HFF-Myc (cell line): Measurements from ENCODE around the gene VAC14.

Experiments used
- DNase-seq: peaks from one replicate; pipeline ENCODE4 v3.0.0-alpha.2; 2011; ENCODE audit warnings: low read depth; ENCODE audit errors: extremely low read depth
- H3K4me3 ChIP-seq: replicated peaks from 2 replicates; pipeline ENCODE4 v1.5.1; 2011; ENCODE audit warnings: low read depth, mild to moderate bottlenecking, control low read depth, low read length
- CTCF ChIP-seq: IDR thresholded peaks from 2 replicates; pipeline ENCODE4 v1.5.1; 2012; ENCODE audit warnings: mild to moderate bottlenecking, low read depth, low read length, control low read depth; ENCODE audit errors: missing control alignments

The VAC14 gene

GRCh38 chr16:70720425-70721201 lies 80.3 kb downstream of the VAC14 start:
- DNase-seq = no peak

GRCh38 chr16:70717065-70717464 lies 83.9 kb downstream of the VAC14 start:
- no peak for DNase-seq
- no peak overlapping the region for H3K4me3 ChIP-seq
- TF ChIP-seq CTCF = no peak

More at GRCh38 chr16:70720425-70721201, 80.3 kb downstream of the VAC14 start:
- no peak overlapping the region for H3K4me3 ChIP-seq
- no peak for TF ChIP-seq CTCF

- TF ChIP-seq CTCF = no peak
- H3K4me3 ChIP-seq = no peak overlapping the region; the same call in 1 of the 2 replicates
- DNase-seq = peak; percentile 61
Observed at GRCh38 chr16:70715860-70716357, 85.0 kb downstream of the VAC14 start.

- peak; percentile 90 for DNase-seq
- TF ChIP-seq CTCF = no peak
- H3K4me3 ChIP-seq = peak overlapping the region; percentile 18
Observed at GRCh38 chr16:70715055-70715858, 85.7 kb downstream of the VAC14 start.

GRCh38 chr16:70714581-70715054 lies 86.3 kb downstream of the VAC14 start:
- H3K4me3 ChIP-seq = no peak overlapping the region

GRCh38 chr16:70713824-70714223 lies 87.1 kb downstream of the VAC14 start:
- no peak for TF ChIP-seq CTCF
- no peak for DNase-seq
- H3K4me3 ChIP-seq = no peak overlapping the region

More at GRCh38 chr16:70714581-70715054, 86.3 kb downstream of the VAC14 start:
- no peak for TF ChIP-seq CTCF
- DNase-seq = no peak
